Measurements from ENCODE around the gene HS1BP3. TPM values are rescaled to one million over a fixed set of nuclear protein-coding genes. Genes with fewer than 3 reads are reported as not detected.

HS1BP3 gene
- total RNA-seq, 4 donors from 2014 or later, result 33.1 to 63.0 (median 41.0) TPM

- peak overlapping the region in 1 of 4 donors; percentile 80 for H3K27ac ChIP-seq
- H3K4me3 ChIP-seq, result no peak overlapping the region
- H3K36me3 ChIP-seq, result peaks cover 0 to 52% (median 0%) of the 10 kb centered on the region in 3 donors
- no peak for DNase-seq
- no peak for TF ChIP-seq POLR2A (IDR thresholded peaks at IDR 0.05)
- TF ChIP-seq CTCF (IDR thresholded peaks at IDR 0.05), result no peak
- H3K9me3 ChIP-seq, result no peaks in the 10 kb centered on the region
- peaks cover 0 to 13% (median 0%) of the 10 kb centered on the region in 4 donors for H3K4me1 ChIP-seq
- H3K27me3 ChIP-seq, result no peaks in the 10 kb centered on the region
Observed at GRCh38 chr2:20640411-20641122, 10.3 kb downstream of the HS1BP3 start.

- H3K4me3 ChIP-seq, result no peak overlapping the region
- no peaks in the 10 kb centered on the region for H3K9me3 ChIP-seq
- no peak for TF ChIP-seq POLR2A (IDR thresholded peaks at IDR 0.05)
- no peak for TF ChIP-seq CTCF (IDR thresholded peaks at IDR 0.05)
- no peaks in the 10 kb centered on the region for H3K27me3 ChIP-seq
- no peak for DNase-seq
- H3K27ac ChIP-seq, result peak overlapping the region in 1 of 4 donors; percentile 80
- peaks cover 0 to 39% (median 0%) of the 10 kb centered on the region in 3 donors for H3K36me3 ChIP-seq
- peaks cover 0 to 30% (median 0%) of the 10 kb centered on the region in 4 donors for H3K4me1 ChIP-seq
Observed at GRCh38 chr2:20638646-20639430, 12.1 kb downstream of the HS1BP3 start.

- no peak for DNase-seq
- Histone ChIP-seq H3K27me3 (no peaks in the 10 kb centered on the region), H3K4me3 (no peak overlapping the region), H3K4me1 (peaks cover 0 to 32% (median 0%) of the 10 kb centered on the region in 4 donors), H3K36me3 (peaks cover 0 to 39% (median 0%) of the 10 kb centered on the region in 3 donors), H3K9me3 (no peaks in the 10 kb centered on the region), H3K27ac (peak overlapping the region in 1 of 4 donors; percentile 80)
- no peak for TF ChIP-seq CTCF (IDR thresholded peaks at IDR 0.05)
- no peak for TF ChIP-seq POLR2A (IDR thresholded peaks at IDR 0.05)
Observed at GRCh38 chr2:20638014-20638413, 12.9 kb downstream of the HS1BP3 start.

GRCh38 chr2:20637147-20637546, 13.8 kb downstream of the HS1BP3 start:
- Histone ChIP-seq H3K4me3 (no peak overlapping the region), H3K36me3 (peaks cover 0 to 39% (median 0%) of the 10 kb centered on the region in 3 donors), H3K27me3 (no peaks in the 10 kb centered on the region), H3K9me3 (no peaks in the 10 kb centered on the region), H3K4me1 (peaks cover 0 to 29% (median 0%) of the 10 kb centered on the region in 4 donors), H3K27ac (peak overlapping the region in 2 of 4 donors; percentile 40 to 80)
- no peak for TF ChIP-seq CTCF (IDR thresholded peaks at IDR 0.05)
- TF ChIP-seq POLR2A (IDR thresholded peaks at IDR 0.05), result no peak
- DNase-seq, result no peak

- no peaks in the 10 kb centered on the region for H3K9me3 ChIP-seq
- H3K27me3 ChIP-seq, result no peaks in the 10 kb centered on the region
- H3K36me3 ChIP-seq, result peaks cover 0 to 30% (median 0%) of the 10 kb centered on the region in 3 donors
- peak overlapping the region in 3 of 4 donors; percentile 4 to 80 (median 17) for H3K27ac ChIP-seq
- TF ChIP-seq POLR2A (IDR thresholded peaks at IDR 0.05) (no peak), CTCF (IDR thresholded peaks at IDR 0.05) (peak; percentile 18 to 91 (median 85))
- peak; percentile 54 to 88 (median 87) for DNase-seq
- H3K4me1 ChIP-seq, result peaks cover 0 to 29% (median 0%) of the 10 kb centered on the region in 4 donors
- no peak overlapping the region for H3K4me3 ChIP-seq
Observed at GRCh38 chr2:20635675-20636584, 15.0 kb downstream of the HS1BP3 start.
